Suprapubic skin (tissue), 4 donors: Measurements from ENCODE around the gene KIF5C.

ENCODE experiments used
- POLR2A ChIP-seq, 2 donors: fragments of 450-650 bp; IDR thresholded peaks; one replicate each; pipeline ENCODE4 v1.6.1; 2017; ENCODE audit warnings: antibody characterized with exemption in 2 of 2, mild to moderate bottlenecking in 2 of 2, moderate library complexity in 2 of 2
- POLR2AphosphoS5 ChIP-seq, 3 donors: sonication (generic); formaldehyde crosslinking; IDR thresholded peaks; one replicate each; pipeline ENCODE4 v1.6.1; 2017; ENCODE audit warnings: antibody characterized with exemption in 3 of 3

GRCh38 chr2:148992448-148992847 is 117.4 kb downstream of the KIF5C start:
- no peak for TF ChIP-seq POLR2AphosphoS5 (IDR thresholded peaks at IDR 0.05)
- TF ChIP-seq POLR2A (IDR thresholded peaks at IDR 0.05) = no peak
